ENCODE results near the gene JTB. TPM values are rescaled to one million over a fixed set of nuclear protein-coding genes. Genes with fewer than 3 reads are reported as not detected.

The JTB gene
- total RNA-seq, 2 donors from 2014 or later, result 168 to 248 TPM

DNA sequence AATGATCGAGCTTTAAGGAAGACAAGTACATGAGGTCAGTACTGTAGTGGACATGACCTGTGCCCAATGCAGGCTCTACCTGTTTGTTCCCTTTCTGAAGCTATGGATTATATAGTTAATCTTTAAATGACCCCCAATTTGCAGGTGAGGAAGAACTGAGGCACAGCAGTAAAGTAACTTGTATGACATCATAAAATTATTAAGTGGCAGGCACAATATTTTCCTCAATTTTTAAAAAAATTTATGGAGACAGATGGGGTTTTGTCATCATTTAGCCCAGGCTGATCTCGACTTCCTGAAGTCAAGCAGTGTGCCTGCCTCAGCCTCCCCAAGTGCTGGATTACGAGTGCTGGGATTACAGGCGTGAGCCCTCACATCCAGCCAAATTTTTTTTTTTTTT lies 51.1 kb downstream of the JTB start:
- Histone ChIP-seq H3K4me1 (peaks cover 0 to 22% of the 10 kb centered on the region in 2 donors), H3K36me3 (peaks cover 9% of the 10 kb centered on the region), H3K27ac (no peak overlapping the region), H3K4me3 (no peak overlapping the region), H3K27me3 (no peaks in the 10 kb centered on the region), H3K9me3 (no peaks in the 10 kb centered on the region)
- no peak for DNase-seq (ENCODE audit: low spot score)
- TF ChIP-seq, protein P1, sequence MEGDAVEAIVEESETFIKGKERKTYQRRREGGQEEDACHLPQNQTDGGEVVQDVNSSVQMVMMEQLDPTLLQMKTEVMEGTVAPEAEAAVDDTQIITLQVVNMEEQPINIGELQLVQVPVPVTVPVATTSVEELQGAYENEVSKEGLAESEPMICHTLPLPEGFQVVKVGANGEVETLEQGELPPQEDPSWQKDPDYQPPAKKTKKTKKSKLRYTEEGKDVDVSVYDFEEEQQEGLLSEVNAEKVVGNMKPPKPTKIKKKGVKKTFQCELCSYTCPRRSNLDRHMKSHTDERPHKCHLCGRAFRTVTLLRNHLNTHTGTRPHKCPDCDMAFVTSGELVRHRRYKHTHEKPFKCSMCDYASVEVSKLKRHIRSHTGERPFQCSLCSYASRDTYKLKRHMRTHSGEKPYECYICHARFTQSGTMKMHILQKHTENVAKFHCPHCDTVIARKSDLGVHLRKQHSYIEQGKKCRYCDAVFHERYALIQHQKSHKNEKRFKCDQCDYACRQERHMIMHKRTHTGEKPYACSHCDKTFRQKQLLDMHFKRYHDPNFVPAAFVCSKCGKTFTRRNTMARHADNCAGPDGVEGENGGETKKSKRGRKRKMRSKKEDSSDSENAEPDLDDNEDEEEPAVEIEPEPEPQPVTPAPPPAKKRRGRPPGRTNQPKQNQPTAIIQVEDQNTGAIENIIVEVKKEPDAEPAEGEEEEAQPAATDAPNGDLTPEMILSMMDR (IDR thresholded peaks at IDR 0.05), result no peak

Small RNA genes lying within 50 kb of the gene (microRNA-seq; reads per million reads assigned to microRNA genes)
- gene MIR6737 (ENCODE audit: borderline number of aligned reads in 2 of 2, borderline replicate concordance in 1 of 2), result 0 to 0.71 reads per million in 2 donors

Other genes with a start within 250 kb of the JTB start
- 10 to 100 TPM; 21.8 to 26.7 TPM for gene INTS3, start 249.6 kb downstream of the JTB start, total RNA-seq
- gene SLC27A3, start 202.3 kb downstream of the JTB start, total RNA-seq, result 10 to 100 TPM in 1 of 2 donors, 1 to 10 TPM in 1; 9.9 to 20.1 TPM
- 10 to 100 TPM; 18.7 to 32.7 TPM for gene GATAD2B, start 54.7 kb downstream of the JTB start, total RNA-seq
- gene DENND4B, start 31.0 kb downstream of the JTB start, total RNA-seq, result 10 to 100 TPM; 22.0 to 26.6 TPM
- 10 to 100 TPM; 10.5 to 14.3 TPM for gene CRTC2, start 19.1 kb downstream of the JTB start, total RNA-seq
- 10 to 100 TPM; 56.7 to 95.4 TPM for gene SLC39A1, start 14.1 kb downstream of the JTB start, total RNA-seq
- gene CREB3L4, start 9.8 kb downstream of the JTB start, total RNA-seq, result 1 to 10 TPM; 4.9 to 5.6 TPM
- gene RAB13, start 8.7 kb upstream of the JTB start, total RNA-seq, result 10 to 100 TPM; 25.7 to 34.8 TPM
- 1,000 to 10,000 TPM in 1 of 2 donors, 100 to 1,000 TPM in 1; 709 to 1,582 TPM for gene RPS27, start 13.1 kb upstream of the JTB start, total RNA-seq
- under 1 TPM in 1 of 2 donors, not detected in 1; 0.28 TPM for gene NUP210L, start 177.4 kb upstream of the JTB start, total RNA-seq
- gene TPM3, start 214.4 kb upstream of the JTB start, total RNA-seq, result 100 to 1,000 TPM; 469 to 975 TPM
- gene CFAP141, start 228.7 kb upstream of the JTB start, total RNA-seq, result not detected
- 10 to 100 TPM; 48.9 to 58.6 TPM for gene UBAP2L, start 243.3 kb upstream of the JTB start, total RNA-seq